K562 (cell line): ENCODE measurements around the gene TRPM2. TPM values are rescaled to one million over a fixed set of nuclear protein-coding genes. Genes with fewer than 3 reads are reported as not detected.

Source experiments
- ATAC-seq: fragments of 200-7000 bp; cut with Tn5 transposase; 3 replicates; pipeline ENCODE4 v1.9.1; 2020; ENCODE audit warnings: moderate library complexity
- BruUV-seq: library from RNA; stranded (reverse); fragments of 400-500 nt; replicated peaks from 2 replicates; lab custom pipeline; 2021; lab: Mats Ljungman, UMichigan
- CTCF ChIA-PET: fragments of 300-600 bp; formaldehyde crosslinking; extraction: SDS; loops from one replicate; lab custom pipeline; 2021; ENCODE audit warnings: low intra/inter-chr PET ratio; lab: Yijun Ruan, JAX
- POLR2A ChIA-PET: fragments of 300-600, 350-650 bp; sonication (Branson Sonifier 250); formaldehyde crosslinking; extraction: SDS; loops from one replicate; lab custom pipeline; 2021; ENCODE audit warnings: antibody characterized with exemption, inconsistent platforms; lab: Yijun Ruan, JAX
- DNase-seq, 4 experiments: peaks; one replicate each; pipeline versions ENCODE4 v3.0.0 to v3.0.0-alpha.2; 2011 to 2018; ENCODE audit warnings: low spot score in 3 of 4, mixed read lengths in 3 of 4; ENCODE audit errors: extremely low read depth in 1 of 4
- FAIRE-seq: peaks from 2 replicates; lab custom pipeline; 2011; peaks lifted over from hg19 to GRCh38; lab: Jason Lieb, UNC
- H2AFZ ChIP-seq: 2 replicates; pipeline ENCODE4 v1.6.0; 2011; ENCODE audit warnings: low read depth, low read length, control low read depth, inconsistent platforms
- H3K27ac ChIP-seq: fragments of 200-600 bp; 3 replicates; pipeline ENCODE4 v1.8.0; 2011; ENCODE audit warnings: low read depth, mild to moderate bottlenecking, control low read depth, inconsistent platforms, low read length, moderate library complexity, mixed read lengths; ENCODE audit errors: extremely low read depth
- H3K27me3 ChIP-seq, 2 experiments: fragments of 300-600 bp in 1 of 2; 2 replicates in 1 of 2; 3 replicates in 1 of 2; pipeline versions ENCODE4 v1.6.0 to v1.8.0; 2011; ENCODE audit warnings: inconsistent platforms in 2 of 2, low read length in 2 of 2, mild to moderate bottlenecking in 1 of 2, mixed read lengths in 1 of 2, moderate library complexity in 1 of 2; ENCODE audit not compliant: control insufficient read depth in 2 of 2, insufficient read depth in 2 of 2
- H3K36me3 ChIP-seq: fragments of 300-600 bp; 3 replicates; pipeline ENCODE4 v1.8.0; 2011; ENCODE audit warnings: mild to moderate bottlenecking, low read length, inconsistent platforms; ENCODE audit not compliant: control insufficient read depth, insufficient read depth
- H3K4me1 ChIP-seq, 2 experiments: fragments of 200-600 bp in 1 of 2; replicated peaks in 1 of 2; 2 replicates in 1 of 2; 3 replicates in 1 of 2; pipeline versions ENCODE4 v1.5.1 to v1.8.0; 2011; ENCODE audit warnings: inconsistent platforms in 2 of 2, low read length in 2 of 2, mild to moderate bottlenecking in 1 of 2, mixed read lengths in 1 of 2, moderate library complexity in 1 of 2; ENCODE audit not compliant: control insufficient read depth in 2 of 2, insufficient read depth in 2 of 2
- H3K4me2 ChIP-seq: 2 replicates; pipeline ENCODE4 v1.6.1; 2011; ENCODE audit warnings: low read length, control low read depth, inconsistent platforms, mixed read lengths; ENCODE audit not compliant: insufficient read depth
- H3K4me3 ChIP-seq: fragments of 200-600 bp; sonication (generic), shearing (Covaris generic); 2 replicates; pipeline ENCODE4 v1.5.1; 2016; ENCODE audit warnings: control low read depth, inconsistent platforms
- H3K79me2 ChIP-seq: fragments of 200-600 bp; 3 replicates; pipeline ENCODE4 v1.8.0; 2011; ENCODE audit warnings: low read length, inconsistent platforms; ENCODE audit not compliant: control insufficient read depth, insufficient read depth
- H3K9ac ChIP-seq, 2 experiments: 2 replicates each; pipeline versions ENCODE4 v1.6.0 to v1.6.1; 2011; ENCODE audit warnings: low read depth in 2 of 2, low read length in 2 of 2, control low read depth in 1 of 2, inconsistent platforms in 1 of 2, mild to moderate bottlenecking in 1 of 2, mixed read lengths in 1 of 2; ENCODE audit not compliant: insufficient read depth in 1 of 2
- H3K9me1 ChIP-seq: one replicate; pipeline ENCODE4 v1.6.0; 2011; ENCODE audit warnings: inconsistent platforms, mild to moderate bottlenecking, low read length, moderate library complexity; ENCODE audit not compliant: control insufficient read depth, insufficient read depth
- H3K9me3 ChIP-seq: replicated peaks from 2 replicates; pipeline ENCODE4 v1.5.1; 2011; ENCODE audit warnings: low read depth, low read length, inconsistent platforms; ENCODE audit not compliant: control insufficient read depth, insufficient read depth
- H4K20me1 ChIP-seq: replicated peaks from 2 replicates; pipeline ENCODE4 v1.6.1; 2011; ENCODE audit warnings: low read length, inconsistent platforms, mixed read lengths; ENCODE audit not compliant: control insufficient read depth, insufficient read depth
- CEBPG ChIP-seq, 3 experiments: fragments of 200-800 bp in 1 of 3; sonication (Bioruptor generic) in 1 of 3; sonication (generic) in 1 of 3; formaldehyde crosslinking in 1 of 3; IDR thresholded peaks in 2 of 3; conservative IDR thresholded peaks in 1 of 3; 2 replicates each; pipeline versions ENCODE4 v1.6.1 to v1.8.0; 2016 to 2022; ENCODE audit warnings: missing compliant biosample characterization in 2 of 3, missing genetic modification characterization in 2 of 3, mild to moderate bottlenecking in 1 of 3, missing genetic modification reagents in 1 of 3
- ETV6 ChIP-seq, 3 experiments: fragments of 150-350 bp in 1 of 3; sonication (generic) in 1 of 3; formaldehyde crosslinking in 1 of 3; IDR thresholded peaks; 2 replicates each; pipeline versions ENCODE4 v1.6.1 to v1.8.0; 2014 to 2022; ENCODE audit warnings: borderline replicate concordance in 2 of 3, low read depth in 2 of 3, antibody characterized with exemption in 1 of 3, low read length in 1 of 3, mild to moderate bottlenecking in 1 of 3, missing genetic modification reagents in 1 of 3
- FOXK2 ChIP-seq, 2 experiments: fragments of 450-650 bp; IDR thresholded peaks in 1 of 2; conservative IDR thresholded peaks in 1 of 2; 2 replicates each; pipeline ENCODE4 v1.6.1; 2016; ENCODE audit warnings: low read depth in 2 of 2, mild to moderate bottlenecking in 1 of 2
- HNRNPUL1 ChIP-seq: fragments of 200-400 bp; formaldehyde crosslinking; IDR thresholded peaks from 2 replicates; pipeline ENCODE4 v1.6.1; 2017; ENCODE audit warnings: low read length
- MYNN ChIP-seq, 2 experiments: sonication (generic); formaldehyde crosslinking in 1 of 2; IDR thresholded peaks; 2 replicates each; pipeline versions ENCODE4 v1.5.0 to v1.6.1; 2016 to 2020; ENCODE audit warnings: antibody characterized with exemption in 1 of 2, missing genetic modification reagents in 1 of 2
- PURB ChIP-seq: sonication (generic); formaldehyde crosslinking; IDR thresholded peaks from 2 replicates; pipeline ENCODE4 v1.9.0; 2021; ENCODE audit warnings: low read depth, mild to moderate bottlenecking, missing genetic modification reagents
- U2AF1 ChIP-seq: fragments of 200-400 bp; formaldehyde crosslinking; optimal IDR thresholded peaks from 2 replicates; pipeline ENCODE3; 2017; ENCODE audit warnings: mild to moderate bottlenecking, low read depth, low read length, moderate library complexity
- ZNF830 ChIP-seq: fragments of 250-450 bp; sonication (Bioruptor Pico); IDR thresholded peaks from 2 replicates; pipeline ENCODE4 v1.5.0; 2021; ENCODE audit warnings: mild to moderate bottlenecking
- WGBS: fragments of 100-300 bp; shearing (Covaris generic); methylation state at CpG from one replicate; pipeline ENCODE4 v1.1.6; 2016; ENCODE audit warnings: low coverage, mixed read lengths; ENCODE audit not compliant: insufficient coverage; ENCODE audit errors: missing lambda C conversion rate; 5-methylcytosine and 5-hydroxymethylcytosine counted together
- in situ Hi-C: fragments of 300-500 bp; cut with MboI; formaldehyde crosslinking; loops from 4 replicates; pipeline ENCODE4 v1.15.0; 2018; ENCODE audit warnings: inconsistent platforms, mixed read lengths
- intact Hi-C: fragments of 100-400 bp; cut with micrococcal nuclease; formaldehyde crosslinking; loops from 2 replicates; pipeline ENCODE4 v1.14.2; 2022
- polyA plus RNA-seq, 8 experiments: library from polyadenylated mRNA; depleted of rRNA in 4 of 8; stranded (reverse) in 5 of 8; unstranded in 3 of 8; fragments of >200 nt; fragmentation: Nextera tagmentation in 2 of 8; fragmentation: Illumina TruSeq in 1 of 8; extraction: Ambion mirVana in 2 of 8; extraction: Trizol in 1 of 8; gene quantifications; 2 replicates each; pipeline versions ENCODE4 v1.2.1 to v1.2.3, GENCODE V29; 2011 to 2014; ENCODE audit warnings: inconsistent platforms in 1 of 8, missing spikeins in 1 of 8
- total RNA-seq, 7 experiments: library from RNA; depleted of rRNA in 6 of 7; stranded (reverse); fragments of >200 nt in 6 of 7; fragmentation: Illumina TruSeq in 2 of 7; extraction: Trizol in 2 of 7; gene quantifications; 2 replicates each; pipeline versions ENCODE4 v1.2.1 to v1.2.3, GENCODE V29; 2011 to 2021; ENCODE audit warnings: low replicate concordance in 1 of 7
- TF ChIP-seq, protein P1 (sequence below), 2 experiments: IDR thresholded peaks; 2 replicates each; pipeline ENCODE4 v1.6.1; 2011; ENCODE audit warnings: borderline replicate concordance in 1 of 2, control low read depth in 1 of 2, low read depth in 1 of 2, low read length in 1 of 2, mild to moderate bottlenecking in 1 of 2, mixed read lengths in 1 of 2, moderate library complexity in 1 of 2; ENCODE audit not compliant: insufficient read depth in 1 of 2, insufficient read length in 1 of 2, poor library complexity in 1 of 2, severe bottlenecking in 1 of 2; ENCODE audit errors: extremely low read depth in 1 of 2
- TF ChIP-seq, protein P2 (sequence below), 2 experiments: fragments of 450-650 bp in 1 of 2; sonication (generic) in 1 of 2; formaldehyde crosslinking in 1 of 2; IDR thresholded peaks in 1 of 2; conservative IDR thresholded peaks in 1 of 2; 2 replicates each; pipeline versions ENCODE4 v1.6.1 to v1.8.1; 2016 to 2023; ENCODE audit warnings: mild to moderate bottlenecking in 2 of 2, moderate library complexity in 2 of 2, inconsistent platforms in 1 of 2, missing genetic modification reagents in 1 of 2
- TF ChIP-seq, protein P3 (sequence below): fragments of 450-650 bp; IDR thresholded peaks from 2 replicates; pipeline ENCODE4 v1.6.1; 2017; ENCODE audit warnings: antibody characterized with exemption, mild to moderate bottlenecking

TRPM2 gene
- total and polyA plus RNA-seq, 9 of the 15 experiments (the other 6 are each of a cell fraction or from before 2014, with no cell fraction given): 0.33 to 2.1 (median 0.98) TPM; not detected in 2

DNA sequence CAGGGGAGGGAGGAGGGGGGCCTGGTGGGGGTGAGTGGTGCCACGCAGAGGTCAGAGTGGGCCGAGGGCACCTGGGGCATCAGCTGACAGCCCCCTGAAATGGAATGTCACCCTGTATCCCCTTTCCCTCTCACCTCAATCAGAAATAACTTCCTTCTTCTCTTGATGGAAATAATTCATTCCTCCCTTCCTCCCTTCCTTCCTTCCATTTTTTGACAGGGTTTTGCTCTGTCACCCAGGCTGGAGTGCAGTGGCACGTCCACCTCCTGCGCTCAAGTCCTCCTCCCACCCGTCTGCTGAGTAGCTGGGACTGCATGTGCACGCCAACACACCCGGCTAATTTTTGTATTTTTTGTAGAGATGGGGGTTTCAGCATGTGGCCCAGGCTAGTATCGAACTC is 53.5 kb downstream of the TRPM2 start (continued):
- TF ChIP-seq, protein P1, sequence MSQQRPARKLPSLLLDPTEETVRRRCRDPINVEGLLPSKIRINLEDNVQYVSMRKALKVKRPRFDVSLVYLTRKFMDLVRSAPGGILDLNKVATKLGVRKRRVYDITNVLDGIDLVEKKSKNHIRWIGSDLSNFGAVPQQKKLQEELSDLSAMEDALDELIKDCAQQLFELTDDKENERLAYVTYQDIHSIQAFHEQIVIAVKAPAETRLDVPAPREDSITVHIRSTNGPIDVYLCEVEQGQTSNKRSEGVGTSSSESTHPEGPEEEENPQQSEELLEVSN (IDR thresholded peaks at IDR 0.05; ENCODE audit: borderline replicate concordance in 1 of 2, extremely low read depth in 1 of 2, insufficient read depth in 1 of 2, insufficient read length in 1 of 2, low read depth in 1 of 2, low read length in 1 of 2, poor library complexity in 1 of 2, severe bottlenecking in 1 of 2): no peak
- no peak for TF ChIP-seq PURB
- no peak for TF ChIP-seq ETV6 (IDR thresholded peaks at IDR 0.05; ENCODE audit: borderline replicate concordance in 1 of 2, low read depth in 2 of 2, low read length in 1 of 2)
- TF ChIP-seq ETV6 (CRISPR knock-in tag; IDR thresholded peaks at IDR 0.05; ENCODE audit: borderline replicate concordance): no peak
- TF ChIP-seq HNRNPUL1: no peak
- TF ChIP-seq FOXK2 (conservative IDR thresholded peaks at IDR 0.05 in 1 of 2, IDR thresholded peaks at IDR 0.05 in 1 of 2; ENCODE audit: low read depth in 2 of 2): no peak
- no peak for TF ChIP-seq U2AF1

DNA sequence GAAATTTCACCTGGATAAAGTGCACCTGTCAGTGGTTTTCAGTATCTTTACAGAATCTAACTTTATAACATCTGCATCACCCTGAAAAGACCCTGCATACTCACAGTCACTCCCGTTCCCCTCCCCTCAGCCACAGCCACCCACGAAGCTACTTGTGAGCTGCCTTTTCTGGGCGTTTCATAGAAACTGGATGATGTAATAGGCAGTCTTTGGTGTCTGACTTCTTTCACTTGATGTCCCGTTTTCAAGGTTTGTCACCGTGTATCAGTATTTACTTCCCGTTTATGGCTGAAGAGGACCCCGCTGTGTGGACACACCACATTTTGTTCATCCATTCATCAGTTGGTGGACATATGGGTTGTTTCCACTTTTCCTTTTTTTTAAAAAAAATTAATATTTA is 54.1 kb downstream of the TRPM2 start:
- DNase-seq (no peak), ATAC-seq (no peak), FAIRE-seq (no peak)
- H3K36me3 ChIP-seq: no peaks in the 10 kb centered on the region
- intact Hi-C loops (no loop called here), in situ Hi-C loops (no loop called here)
- TF ChIP-seq ZNF830 (no peak), CEBPG (CRISPR knock-in tag; IDR thresholded peaks at IDR 0.05) (no peak), CEBPG (tag; conservative IDR thresholded peaks at IDR 0.05 in 1 of 2, IDR thresholded peaks at IDR 0.05 in 1 of 2) (0 out of 4 replicates have a peak, but pooled peaks of 1 of the 2 experiments have one; percentile 41), MYNN (IDR thresholded peaks at IDR 0.05) (no peak), MYNN (CRISPR knock-in tag; IDR thresholded peaks at IDR 0.05) (no peak)
- TF ChIP-seq, protein P2, sequence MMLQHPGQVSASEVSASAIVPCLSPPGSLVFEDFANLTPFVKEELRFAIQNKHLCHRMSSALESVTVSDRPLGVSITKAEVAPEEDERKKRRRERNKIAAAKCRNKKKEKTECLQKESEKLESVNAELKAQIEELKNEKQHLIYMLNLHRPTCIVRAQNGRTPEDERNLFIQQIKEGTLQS (IDR thresholded peaks at IDR 0.05): peak; percentile 28; the same call in 1 of the 2 replicates
- TF ChIP-seq, protein P2 (CRISPR knock-in tag; conservative IDR thresholded peaks at IDR 0.05): no peak
- TF ChIP-seq, protein P3, sequence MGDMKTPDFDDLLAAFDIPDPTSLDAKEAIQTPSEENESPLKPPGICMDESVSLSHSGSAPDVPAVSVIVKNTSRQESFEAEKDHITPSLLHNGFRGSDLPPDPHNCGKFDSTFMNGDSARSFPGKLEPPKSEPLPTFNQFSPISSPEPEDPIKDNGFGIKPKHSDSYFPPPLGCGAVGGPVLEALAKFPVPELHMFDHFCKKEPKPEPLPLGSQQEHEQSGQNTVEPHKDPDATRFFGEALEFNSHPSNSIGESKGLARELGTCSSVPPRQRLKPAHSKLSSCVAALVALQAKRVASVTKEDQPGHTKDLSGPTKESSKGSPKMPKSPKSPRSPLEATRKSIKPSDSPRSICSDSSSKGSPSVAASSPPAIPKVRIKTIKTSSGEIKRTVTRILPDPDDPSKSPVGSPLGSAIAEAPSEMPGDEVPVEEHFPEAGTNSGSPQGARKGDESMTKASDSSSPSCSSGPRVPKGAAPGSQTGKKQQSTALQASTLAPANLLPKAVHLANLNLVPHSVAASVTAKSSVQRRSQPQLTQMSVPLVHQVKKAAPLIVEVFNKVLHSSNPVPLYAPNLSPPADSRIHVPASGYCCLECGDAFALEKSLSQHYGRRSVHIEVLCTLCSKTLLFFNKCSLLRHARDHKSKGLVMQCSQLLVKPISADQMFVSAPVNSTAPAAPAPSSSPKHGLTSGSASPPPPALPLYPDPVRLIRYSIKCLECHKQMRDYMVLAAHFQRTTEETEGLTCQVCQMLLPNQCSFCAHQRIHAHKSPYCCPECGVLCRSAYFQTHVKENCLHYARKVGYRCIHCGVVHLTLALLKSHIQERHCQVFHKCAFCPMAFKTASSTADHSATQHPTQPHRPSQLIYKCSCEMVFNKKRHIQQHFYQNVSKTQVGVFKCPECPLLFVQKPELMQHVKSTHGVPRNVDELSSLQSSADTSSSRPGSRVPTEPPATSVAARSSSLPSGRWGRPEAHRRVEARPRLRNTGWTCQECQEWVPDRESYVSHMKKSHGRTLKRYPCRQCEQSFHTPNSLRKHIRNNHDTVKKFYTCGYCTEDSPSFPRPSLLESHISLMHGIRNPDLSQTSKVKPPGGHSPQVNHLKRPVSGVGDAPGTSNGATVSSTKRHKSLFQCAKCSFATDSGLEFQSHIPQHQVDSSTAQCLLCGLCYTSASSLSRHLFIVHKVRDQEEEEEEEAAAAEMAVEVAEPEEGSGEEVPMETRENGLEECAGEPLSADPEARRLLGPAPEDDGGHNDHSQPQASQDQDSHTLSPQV: no peak
- no peaks in the 10 kb centered on the region for H3K79me2 ChIP-seq
- WGBS: 7% methylated on average over 7 of the region's 7 CpGs
- ChIA-PET POLR2A (interaction anchor here (0.6 kb wide), 1 partner anchor 26 kb away, joined by 3 read pairs; no protein-coding TSS in a partner anchor), CTCF (interaction anchor here (0.7 kb wide), 1 partner anchor 41 kb away, joined by 3 read pairs; no protein-coding TSS in a partner anchor)
- no peaks in the 10 kb centered on the region for H4K20me1 ChIP-seq
- H3K4me1 ChIP-seq: peaks cover 0 to 3% of the 10 kb centered on the region in 2 experiments; a peak in 2 of 5 replicates
- H2AFZ ChIP-seq: no peak overlapping the region
- BruUV-seq: no TSS peak
- no peak overlapping the region for H3K9ac ChIP-seq
- H3K27me3 ChIP-seq: no peaks in the 10 kb centered on the region
- no peak overlapping the region for H3K4me2 ChIP-seq
- H3K9me3 ChIP-seq: peaks cover 15% of the 10 kb centered on the region; the same call in 1 of the 2 replicates
- H3K4me3 ChIP-seq: no peak overlapping the region
- no peaks in the 10 kb centered on the region for H3K9me1 ChIP-seq
- H3K27ac ChIP-seq: no peak overlapping the region
